GM21786 (cell line): ENCODE data around the gene L1CAM.

Source experiments
- ATAC-seq: cut with Tn5 transposase; IDR thresholded peaks from one replicate; pipeline ENCODE4 v1.9.1; 2021; ENCODE audit not compliant: unreplicated experiment

Gene L1CAM

DNA sequence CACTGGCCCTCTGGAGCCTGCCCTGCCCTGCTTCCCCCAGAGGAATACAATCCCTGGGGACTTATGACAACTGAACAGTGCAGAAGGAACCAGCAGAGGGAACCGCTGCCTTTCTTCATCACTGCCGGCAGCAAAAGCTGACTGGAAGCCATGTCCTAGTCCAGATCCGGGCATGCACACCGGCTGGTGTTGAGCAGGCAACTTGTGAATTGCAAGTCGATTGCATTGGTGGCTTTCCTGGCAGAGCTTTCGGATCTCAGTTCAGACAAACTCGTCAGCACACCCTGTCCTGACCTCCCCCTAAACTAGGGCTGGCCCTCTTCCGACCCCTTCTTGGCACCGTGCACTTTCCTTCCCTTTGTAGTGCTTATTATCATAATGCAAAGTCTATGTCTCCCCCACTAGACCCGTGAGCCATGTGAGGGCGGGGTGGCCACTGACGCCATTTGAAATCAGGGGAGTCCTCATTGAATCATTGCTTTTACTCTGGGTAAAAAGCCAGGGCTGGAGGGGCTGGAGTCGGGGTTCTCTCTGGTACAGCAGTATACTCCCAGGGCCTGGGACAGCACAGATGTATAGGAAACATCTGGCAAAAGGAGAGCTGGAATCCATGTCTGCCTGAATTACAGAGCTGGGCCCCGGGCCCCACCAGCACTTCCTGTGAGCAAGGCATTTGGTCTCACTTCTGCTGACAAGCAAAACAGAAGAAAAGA is 38.3 kb upstream of the L1CAM start:
- no peak for ATAC-seq

DNA sequence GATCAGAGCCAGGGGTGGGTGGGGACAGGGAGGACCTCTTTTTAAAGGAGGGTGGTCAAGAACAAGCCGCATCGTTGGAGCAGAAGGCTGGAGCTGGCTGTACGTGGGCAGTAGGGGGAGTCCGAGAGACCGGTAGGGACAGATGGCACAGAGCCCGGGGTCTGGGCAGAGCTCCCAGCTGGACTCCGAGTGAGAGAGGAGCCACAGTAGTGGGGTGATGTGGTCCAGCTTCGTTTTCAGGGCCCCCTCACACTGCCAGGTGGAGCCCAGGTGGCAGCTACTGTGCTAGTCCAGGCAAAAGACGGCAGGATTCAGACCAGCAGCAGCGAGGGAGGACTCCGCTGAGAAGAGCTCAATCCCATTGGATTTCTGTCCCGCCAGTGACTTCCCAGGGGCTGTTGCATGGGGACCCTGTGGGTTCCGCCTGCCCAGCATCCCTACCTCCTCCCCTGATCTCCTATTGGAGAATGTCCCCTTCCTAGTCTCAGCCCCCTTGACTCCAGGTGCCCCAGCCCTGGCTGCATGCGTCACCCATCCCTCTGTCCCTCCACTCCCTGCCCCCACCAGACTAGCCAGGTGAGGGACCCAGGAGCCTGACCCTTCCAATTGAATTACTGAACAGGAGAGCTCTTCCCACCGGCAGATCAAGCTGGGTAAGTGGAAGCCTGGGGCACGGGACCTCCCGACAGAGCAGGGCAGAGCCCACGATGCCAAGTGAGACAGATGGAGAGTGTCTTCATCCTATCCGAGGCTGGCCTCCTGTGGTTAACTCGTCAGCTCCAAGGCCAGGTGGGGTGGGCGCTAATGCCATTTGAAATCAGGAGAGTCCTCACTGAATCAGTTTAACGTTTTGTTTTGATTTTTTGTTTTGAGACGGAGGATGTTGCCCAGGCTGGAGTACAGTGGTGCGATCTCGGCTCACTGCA is 37.2 kb upstream of the L1CAM start:
- ATAC-seq, result no peak

DNA sequence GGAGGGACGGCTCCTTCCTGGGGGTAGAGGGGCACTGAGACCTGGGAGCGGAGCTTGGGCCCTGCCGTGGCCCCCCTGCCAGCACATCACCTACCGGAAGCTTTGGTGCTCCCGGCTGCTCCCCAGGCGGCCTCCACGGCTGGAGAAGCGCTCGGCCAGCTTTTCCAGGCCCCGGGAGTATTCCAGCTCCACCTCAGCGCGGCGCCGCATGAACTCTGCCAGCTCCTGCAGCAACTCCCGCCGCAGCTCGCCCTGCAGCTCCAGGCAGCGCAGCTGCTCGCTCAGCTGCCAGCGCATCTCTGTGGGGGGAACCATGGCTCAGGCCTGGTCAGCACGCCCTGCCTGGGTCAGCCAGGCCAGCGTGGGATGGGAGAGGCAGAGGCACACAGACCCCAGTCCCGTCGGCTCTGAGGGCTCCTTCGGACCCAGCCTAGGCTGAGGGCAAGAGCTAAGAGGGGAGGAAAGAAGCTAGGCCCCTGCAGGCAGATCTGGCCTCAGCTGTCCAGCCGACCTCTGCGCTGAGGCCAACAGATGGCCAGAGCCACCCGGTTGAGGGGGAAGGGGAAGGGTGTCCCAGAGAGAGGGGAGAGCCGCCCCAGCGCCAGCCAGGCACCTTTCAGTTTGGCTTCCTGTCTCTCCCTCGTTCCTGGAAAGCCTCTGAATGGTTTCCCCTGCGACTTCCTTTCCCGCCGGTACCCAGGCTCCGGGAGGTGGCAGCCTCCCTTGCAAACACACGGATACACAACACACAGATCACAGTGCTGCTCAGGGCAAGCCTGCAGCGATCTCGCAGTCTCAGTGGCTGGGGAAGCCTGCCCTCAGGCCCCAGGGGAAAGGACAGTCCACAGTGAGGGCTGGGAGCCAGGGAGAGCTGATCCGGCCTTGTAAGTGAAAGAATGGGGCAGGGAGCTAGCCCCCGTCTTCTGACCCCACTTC is 35.8 kb upstream of the L1CAM start:
- ATAC-seq, result no peak

DNA sequence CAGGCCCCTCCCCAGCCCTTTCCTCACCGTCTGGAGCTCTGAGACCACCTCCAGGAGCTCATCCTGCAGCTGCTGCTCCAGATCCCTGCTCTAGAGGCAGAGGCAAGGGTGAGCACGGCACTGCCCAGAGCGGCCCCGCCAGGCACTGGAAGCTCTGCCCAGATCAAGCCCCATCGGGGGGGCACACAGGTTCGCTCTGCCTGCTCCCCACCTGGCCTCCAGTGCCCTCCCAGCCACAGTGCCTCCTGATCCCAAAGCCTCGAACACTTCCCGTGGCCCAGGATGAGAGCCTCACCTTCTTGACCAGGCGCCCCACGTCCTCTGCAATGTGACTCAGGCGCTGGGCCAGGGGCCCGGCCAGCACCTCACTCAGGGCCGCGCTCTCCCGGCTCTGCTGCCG is 35.1 kb upstream of the L1CAM start:
- ATAC-seq, result no peak

DNA sequence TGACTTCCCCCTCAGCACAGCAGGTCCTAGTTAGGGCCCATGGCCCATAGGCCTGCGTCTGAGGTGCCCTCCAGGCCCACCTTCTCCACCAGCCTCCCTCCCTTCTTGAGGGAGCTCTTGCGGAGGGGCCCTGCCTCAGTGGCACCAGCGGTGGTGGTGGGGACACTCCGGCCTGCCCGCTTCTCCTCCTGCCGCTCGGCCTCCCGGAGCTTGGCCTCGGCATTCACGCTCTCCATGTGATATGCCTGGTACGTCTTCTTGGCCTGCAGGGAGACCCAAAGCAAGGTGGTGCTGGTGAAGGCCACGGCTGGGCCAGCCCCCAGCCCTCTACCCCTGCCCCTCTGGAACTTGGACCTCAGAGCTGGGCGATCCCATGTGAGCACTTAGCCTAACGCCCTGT is 34.6 kb upstream of the L1CAM start:
- no peak for ATAC-seq

DNA sequence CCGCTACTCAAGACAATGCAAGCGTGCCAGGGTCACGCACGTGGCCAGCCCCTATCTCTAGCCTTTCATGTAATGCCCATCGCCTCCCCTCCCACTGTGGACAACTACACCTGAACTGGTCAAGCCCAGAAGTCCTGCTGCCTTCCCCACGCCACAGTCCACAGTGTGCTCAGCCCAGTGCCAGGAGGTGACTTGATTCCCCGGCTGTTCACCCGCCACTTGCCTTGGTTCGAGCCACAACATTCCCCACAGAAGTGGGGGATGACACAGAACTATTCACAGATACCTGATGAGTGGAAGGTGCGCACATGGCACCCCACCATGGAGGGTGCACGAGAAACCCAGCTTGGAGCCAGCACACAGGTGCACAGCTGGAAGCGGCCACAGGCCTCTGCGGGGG is 33.3 kb upstream of the L1CAM start:
- ATAC-seq, result no peak

DNA sequence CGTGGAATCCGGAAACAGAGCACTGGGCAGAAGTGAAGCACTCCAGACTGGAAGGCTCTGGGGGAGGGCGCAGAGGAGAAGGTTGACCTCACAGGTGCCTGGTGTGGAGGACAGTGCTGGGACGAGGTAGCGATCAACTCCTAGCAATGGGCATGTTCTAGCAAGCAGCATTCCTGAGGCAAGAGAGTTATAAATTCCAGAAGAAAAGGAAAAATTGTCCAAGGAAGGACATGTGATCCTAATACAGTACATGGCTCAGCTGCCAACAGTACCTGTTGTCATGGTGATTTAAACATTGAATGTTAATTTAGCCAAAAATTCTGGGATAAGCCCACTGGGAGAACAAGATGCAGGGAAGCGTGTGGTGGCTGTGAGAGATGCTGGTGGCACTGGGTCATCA is 31.9 kb upstream of the L1CAM start:
- no peak for ATAC-seq

DNA sequence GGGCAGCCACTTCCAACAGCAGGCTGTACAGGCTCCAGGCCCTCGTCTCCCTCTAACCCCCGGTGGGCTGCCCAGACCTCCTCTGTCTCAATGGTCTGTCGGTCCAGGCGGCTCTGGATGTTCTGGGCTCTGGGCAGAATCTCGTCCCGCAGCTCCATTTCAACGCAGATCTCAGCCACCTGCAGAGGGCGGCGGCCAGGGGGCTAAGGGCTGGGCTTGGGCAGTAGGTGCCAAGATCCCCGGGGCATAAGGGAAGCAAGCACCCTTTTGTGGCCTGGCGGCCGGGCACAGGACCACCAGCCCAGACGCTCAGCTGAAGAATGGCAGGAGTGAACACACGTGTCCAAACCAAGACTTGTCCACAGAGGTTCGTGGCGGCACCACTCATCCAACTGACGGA is 27.7 kb upstream of the L1CAM start:
- ATAC-seq, result no peak

DNA sequence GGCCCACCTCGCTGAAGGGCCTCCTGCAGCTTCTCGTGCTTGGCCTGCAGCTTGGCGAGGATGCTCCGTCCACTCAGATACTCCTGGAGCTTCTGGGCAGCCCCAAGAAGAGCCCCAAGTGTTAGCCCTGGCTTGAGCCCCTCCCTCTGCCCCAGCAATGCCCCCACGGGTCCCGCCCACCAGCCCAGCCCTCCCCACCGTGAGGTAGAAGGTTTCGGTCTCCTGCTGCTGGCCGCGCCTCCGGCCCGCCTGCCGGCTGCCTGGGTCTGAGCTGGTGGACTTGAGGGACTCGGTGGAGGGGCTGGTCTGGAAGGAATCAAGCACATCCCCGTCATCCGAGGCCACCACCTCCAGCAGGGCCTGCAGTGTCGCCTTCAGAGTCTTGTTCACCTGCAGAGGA is 27.2 kb upstream of the L1CAM start:
- no peak for ATAC-seq

DNA sequence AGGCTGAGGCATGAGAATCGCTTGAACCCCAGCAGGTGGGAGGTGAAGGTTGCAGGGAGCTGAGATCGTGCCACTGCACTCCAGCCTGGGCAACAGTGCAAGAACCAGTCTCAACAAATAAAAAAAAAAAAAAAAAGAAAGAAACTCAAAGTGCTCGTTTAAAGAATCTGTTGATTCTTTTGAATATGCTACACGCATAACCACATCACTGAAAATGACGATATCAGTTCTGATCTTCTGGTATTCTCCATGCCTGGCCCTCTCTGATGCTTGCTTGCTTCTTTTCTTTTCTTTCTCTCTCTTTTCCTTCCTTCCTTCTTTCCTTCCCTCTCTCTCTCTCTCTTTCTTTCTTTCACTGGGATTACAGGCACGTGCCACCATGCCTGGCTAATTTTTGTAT is 25.8 kb upstream of the L1CAM start:
- no peak for ATAC-seq

DNA sequence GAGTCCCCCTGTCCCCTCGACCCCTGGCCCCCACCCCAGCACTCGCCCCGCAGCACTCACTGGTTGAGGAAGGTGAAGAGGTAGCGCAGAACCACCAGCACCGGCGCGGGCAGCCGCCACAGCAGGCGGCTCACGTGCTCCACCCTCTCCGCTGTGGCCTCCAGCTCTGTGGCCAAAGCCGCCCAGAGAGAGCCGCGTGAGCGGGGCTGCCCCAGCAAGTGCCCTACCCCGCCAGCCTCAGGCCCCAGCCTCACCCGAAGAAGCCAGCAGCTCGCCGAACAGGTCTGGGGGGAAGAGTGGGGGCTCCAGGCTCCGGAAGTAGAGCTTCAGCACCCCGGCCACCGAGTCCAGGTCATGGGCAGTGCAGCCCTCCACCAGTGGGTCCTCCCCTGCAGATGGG is 24.5 kb upstream of the L1CAM start:
- ATAC-seq, result no peak

DNA sequence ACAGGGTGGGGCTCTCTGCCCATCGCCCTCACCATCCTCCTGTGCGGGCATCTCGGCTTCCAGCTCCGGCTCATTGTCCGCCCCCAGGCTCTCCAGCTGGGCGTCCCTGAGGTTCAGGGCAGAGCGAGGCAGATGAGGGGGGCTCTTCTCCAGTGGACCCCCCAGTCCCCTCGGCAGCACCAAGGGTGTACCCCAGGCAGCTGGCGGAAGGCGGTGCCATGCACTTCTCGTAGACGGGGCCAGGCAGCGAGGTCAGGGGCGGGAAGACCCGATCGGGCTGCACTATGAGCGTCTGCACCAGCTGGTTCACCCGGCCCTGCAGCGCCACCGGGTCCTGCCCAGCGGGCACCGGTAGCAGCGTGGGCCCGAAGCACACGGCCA is 24.0 kb upstream of the L1CAM start:
- no peak for ATAC-seq

DNA sequence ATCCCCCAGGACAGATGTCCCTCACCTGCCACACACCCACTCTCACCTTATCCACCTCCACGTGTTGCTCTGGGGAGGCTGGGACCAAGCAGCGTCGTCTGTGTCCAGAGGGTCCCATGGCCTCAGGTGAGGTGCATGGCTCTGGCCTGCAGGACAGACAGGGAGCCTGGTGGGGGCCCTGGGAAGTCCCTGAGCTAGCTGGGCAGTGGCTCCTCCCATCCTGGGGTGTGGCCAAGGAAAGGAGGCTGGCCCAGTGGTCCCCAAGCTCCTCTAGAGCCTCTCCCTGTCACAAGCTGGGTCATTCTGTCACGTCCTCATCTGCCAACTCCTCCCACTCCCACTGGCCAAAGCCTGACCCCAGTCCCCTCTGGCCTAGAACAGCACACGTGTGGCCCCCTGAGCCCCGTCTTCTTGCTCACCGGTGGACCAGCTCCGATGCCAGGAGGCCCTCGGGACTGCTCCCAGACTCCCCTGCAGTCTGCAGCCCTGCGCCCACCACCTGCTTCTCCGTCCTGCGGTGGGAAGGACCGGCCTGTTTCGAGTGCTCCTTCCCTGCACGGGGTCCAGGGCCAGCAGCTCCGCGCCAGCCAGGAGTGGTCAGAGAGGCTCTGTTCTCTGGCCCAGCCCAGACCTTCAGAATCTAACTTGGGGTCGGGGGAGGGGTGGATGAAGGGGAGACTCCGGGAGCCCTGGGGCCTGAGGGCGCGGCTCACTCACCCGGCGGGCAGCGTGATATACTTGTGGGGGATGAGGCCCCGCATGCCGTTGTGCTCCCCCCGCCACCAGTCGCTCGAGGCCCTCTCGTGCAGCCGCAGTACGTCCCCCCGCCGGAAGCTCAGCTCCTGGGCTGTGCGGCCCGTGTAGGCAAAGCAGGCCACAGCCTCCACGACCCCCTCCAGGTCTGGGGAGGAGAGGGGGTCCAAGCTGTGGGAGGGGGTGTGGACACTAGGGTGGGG is 23.3 kb upstream of the L1CAM start:
- no peak for ATAC-seq

DNA sequence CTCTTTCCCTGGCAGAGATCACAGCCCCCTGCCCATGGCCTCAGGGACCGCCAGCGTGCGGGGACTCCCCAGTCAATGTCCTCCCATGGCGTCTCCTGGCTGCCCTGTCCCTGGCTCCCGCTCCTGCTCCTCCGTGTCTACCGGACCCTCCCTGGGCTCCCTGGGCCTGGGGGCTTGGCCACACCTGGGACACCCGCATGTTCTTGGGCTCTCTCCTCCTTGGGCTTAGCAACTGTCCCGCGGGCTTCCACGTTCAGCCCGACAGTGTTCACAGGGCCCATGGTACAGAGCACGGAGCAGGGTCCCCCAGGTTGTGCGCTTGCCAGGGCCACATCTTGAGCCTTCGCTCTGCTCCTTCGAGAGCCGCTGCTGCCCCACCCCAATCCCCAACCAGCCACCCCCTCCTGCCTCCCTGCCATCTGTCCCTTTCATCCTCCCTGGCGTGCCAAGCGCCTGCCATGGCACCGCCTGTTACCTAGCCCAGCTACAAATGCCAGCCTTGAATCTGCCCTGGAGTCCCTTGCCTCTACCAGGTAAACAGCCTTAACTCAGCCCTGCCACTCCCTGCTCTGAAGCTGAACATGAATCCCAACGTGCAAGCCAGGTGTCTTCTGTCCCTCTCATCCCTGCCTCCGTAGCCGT is 22.4 kb upstream of the L1CAM start:
- ATAC-seq, result no peak

DNA sequence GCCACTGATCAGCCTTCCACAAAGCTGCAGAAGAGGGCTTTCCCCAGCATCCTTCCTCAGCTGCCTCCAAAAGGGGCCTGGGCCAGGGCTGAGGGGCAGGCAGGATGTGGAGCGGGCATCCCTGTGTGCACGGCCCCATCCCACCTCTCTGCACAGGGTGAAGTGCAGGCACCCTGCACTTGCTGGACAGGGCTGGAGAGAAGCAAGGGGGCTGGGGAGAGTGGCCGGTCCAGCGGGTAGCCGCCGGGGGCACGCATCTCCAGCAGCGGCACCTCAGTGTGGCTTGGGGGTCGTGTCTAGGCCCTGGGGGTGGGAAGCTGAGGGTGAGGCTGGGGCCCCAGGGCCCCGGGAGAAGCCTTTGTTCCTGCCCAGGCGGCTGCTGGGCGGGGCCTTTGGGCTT is 21.5 kb upstream of the L1CAM start:
- no peak for ATAC-seq

DNA sequence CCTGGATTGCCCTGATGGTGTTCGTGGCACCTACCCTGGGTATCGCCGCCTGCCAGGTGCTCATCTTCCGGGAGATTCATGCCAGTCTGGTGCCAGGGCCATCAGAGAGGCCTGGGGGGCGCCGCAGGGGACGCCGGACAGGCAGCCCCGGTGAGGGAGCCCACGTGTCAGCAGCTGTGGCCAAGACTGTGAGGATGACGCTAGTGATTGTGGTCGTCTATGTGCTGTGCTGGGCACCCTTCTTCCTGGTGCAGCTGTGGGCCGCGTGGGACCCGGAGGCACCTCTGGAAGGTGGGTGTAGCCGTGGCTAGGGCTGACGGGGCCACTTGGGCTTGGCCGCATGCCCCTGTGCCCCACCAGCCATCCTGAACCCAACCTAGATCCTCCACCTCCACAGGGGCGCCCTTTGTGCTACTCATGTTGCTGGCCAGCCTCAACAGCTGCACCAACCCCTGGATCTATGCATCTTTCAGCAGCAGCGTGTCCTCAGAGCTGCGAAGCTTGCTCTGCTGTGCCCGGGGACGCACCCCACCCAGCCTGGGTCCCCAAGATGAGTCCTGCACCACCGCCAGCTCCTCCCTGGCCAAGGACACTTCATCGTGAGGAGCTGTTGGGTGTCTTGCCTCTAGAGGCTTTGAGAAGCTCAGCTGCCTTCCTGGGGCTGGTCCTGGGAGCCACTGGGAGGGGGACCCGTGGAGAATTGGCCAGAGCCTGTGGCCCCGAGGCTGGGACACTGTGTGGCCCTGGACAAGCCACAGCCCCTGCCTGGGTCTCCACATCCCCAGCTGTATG is 20.3 kb upstream of the L1CAM start:
- no peak for ATAC-seq

DNA sequence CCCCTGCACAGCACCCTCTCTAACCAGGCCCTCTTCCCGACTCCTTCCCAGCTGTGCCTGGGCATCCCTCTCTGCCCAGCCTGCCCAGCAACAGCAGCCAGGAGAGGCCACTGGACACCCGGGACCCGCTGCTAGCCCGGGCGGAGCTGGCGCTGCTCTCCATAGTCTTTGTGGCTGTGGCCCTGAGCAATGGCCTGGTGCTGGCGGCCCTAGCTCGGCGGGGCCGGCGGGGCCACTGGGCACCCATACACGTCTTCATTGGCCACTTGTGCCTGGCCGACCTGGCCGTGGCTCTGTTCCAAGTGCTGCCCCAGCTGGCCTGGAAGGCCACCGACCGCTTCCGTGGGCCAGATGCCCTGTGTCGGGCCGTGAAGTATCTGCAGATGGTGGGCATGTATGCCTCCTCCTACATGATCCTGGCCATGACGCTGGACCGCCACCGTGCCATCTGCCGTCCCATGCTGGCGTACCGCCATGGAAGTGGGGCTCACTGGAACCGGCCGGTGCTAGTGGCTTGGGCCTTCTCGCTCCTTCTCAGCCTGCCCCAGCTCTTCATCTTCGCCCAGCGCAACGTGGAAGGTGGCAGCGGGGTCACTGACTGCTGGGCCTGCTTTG is 19.6 kb upstream of the L1CAM start:
- ATAC-seq, result no peak
